Heart right ventricle (tissue), 16 donors: ENCODE measurements around the gene KDM3A. TPM values are rescaled to one million over a fixed set of nuclear protein-coding genes. Genes with fewer than 3 reads are reported as not detected.

Experiments
- ATAC-seq, 8 donors: fragments of 200-7000 bp; cut with Tn5 transposase; one replicate each; pipeline ENCODE4 v1.9.1; 2020; ENCODE audit warnings: mild to moderate bottlenecking in 8 of 8, moderate library complexity in 8 of 8, moderate number of reproducible peaks in 1 of 8
- DNase-seq, 2 donors: peaks; one replicate each; pipeline ENCODE4 v3.0.0-alpha.2; 2020
- H3K27ac ChIP-seq, 10 donors: fragments of 200-600 bp; sonication (generic) in 2 of 10; one replicate each; pipeline versions ENCODE4 v1.5.0 to v1.8.0; 2020 to 2022; ENCODE audit warnings: mild to moderate bottlenecking in 3 of 10
- H3K27me3 ChIP-seq, 7 donors: fragments of 200-600 bp; one replicate each; pipeline ENCODE4 v1.8.0; 2021 to 2022; ENCODE audit warnings: mild to moderate bottlenecking in 2 of 7
- H3K36me3 ChIP-seq, 9 donors: fragments of 200-600 bp; sonication (generic) in 1 of 9; one replicate each; pipeline versions ENCODE4 v1.5.0 to v1.8.0; 2020 to 2022; ENCODE audit warnings: mild to moderate bottlenecking in 2 of 9
- H3K4me1 ChIP-seq, 9 donors: fragments of 200-600 bp; sonication (generic) in 1 of 9; one replicate each; pipeline versions ENCODE4 v1.5.0 to v1.8.0; 2020 to 2022; ENCODE audit warnings: mild to moderate bottlenecking in 4 of 9
- H3K4me3 ChIP-seq, 10 donors: fragments of 200-600 bp; sonication (generic) in 2 of 10; one replicate each; pipeline versions ENCODE4 v1.5.0 to v1.8.0; 2020 to 2022; ENCODE audit warnings: mild to moderate bottlenecking in 7 of 10, moderate library complexity in 2 of 10
- H3K9me3 ChIP-seq, 11 donors: fragments of 200-600 bp in 10 of 11; sonication (generic) in 2 of 11; one replicate each; pipeline versions ENCODE4 v1.5.0 to v1.8.0; 2013 to 2022; ENCODE audit warnings: mild to moderate bottlenecking in 2 of 11, control low read depth in 1 of 11, moderate library complexity in 1 of 11
- WGBS, 2 donors: extraction: QIAGEN DNeasy Blood & Tissue Kit; methylation state at CpG; one replicate each; pipeline ENCODE4 v1.1.7; 2013; ENCODE audit warnings: inconsistent platforms in 1 of 2; 5-methylcytosine and 5-hydroxymethylcytosine counted together
- intact Hi-C, 10 donors: fragments of 100-400 bp; cut with DNase I; formaldehyde crosslinking; loops; one replicate each; pipeline versions ENCODE4 v1.11.1 to v1.14.2; 2022
- polyA plus RNA-seq, 2 donors: library from polyadenylated mRNA; stranded (reverse); fragments of 200-250 nt; gene quantifications; one replicate each; pipeline ENCODE4 v1.2.3, GENCODE V29; 2013
- total RNA-seq, 10 donors: library from RNA; stranded (reverse); fragmentation: NEBNext Ultra II Directional in 3 of 10; extraction: Animal tissue kit (Norgen Biotek cat#: 25700) in 3 of 10; gene quantifications; one replicate each; pipeline versions ENCODE4 v1.2.1 to v1.2.4, GENCODE V29; 2021 to 2023
- TF ChIP-seq, protein P1 (sequence below), 9 donors: fragments of 200-600 bp; sonication (generic) in 2 of 9; IDR thresholded peaks; one replicate each; pipeline versions ENCODE4 v1.5.0 to v1.8.0; 2021 to 2022; ENCODE audit warnings: antibody characterized with exemption in 9 of 9, mild to moderate bottlenecking in 5 of 9, moderate library complexity in 1 of 9
- donor health status: Arrhythmogenic right ventricular cardiomyopathy.
- donor health status: ischemic (EF 13 %, LVEDD 7.1; RV severe dilation, severe dysfunction).
- donor health status: healthy with polysubstance abuse.
- donor health status: DM: no; HTN: yes; CAD: no.
- donor health status: DM: no; HTN: no; CAD: no.
- donor health status: ischemic (EF 25% LVEDD 6.9; RV normal size, moderate dysfunction).
- donor health status: ischemic (EF 25% LVEDD 5.7; RV mildly dilated, moderate dysfunction).
- donor health status: healthy.
- donor health status: DM: yes; HTN: yes; CAD: no.
- donor health status: Ischemic cardiomyopathy.
- donor health status: ischemic (EF 35%, LVEDD 5.7; RV mildly dilated, moderate dysfunction).
- donor health status: nonischemic (EF 11% LVEDD 7.7; RV severe dilation, severe dysfunction).
- donor health status: DM: yes; HTN: yes; CAD: no.
- donor health status: PGD.
- donor health status: ischemic (EF 29% LVEDD 5.4; RV normal size, mild dysfunction).
- donor health status: nonischemic (EF 23%, LVEDD 6.1; RV moderate dilation, normal function).

KDM3A gene
- total and polyA plus RNA-seq, 12 donors: 17.1 to 53.7 (median 33.1) TPM

- WGBS, 2 donors: 90 to 92% methylated on average over 3 of the region's 3 CpGs
- peaks cover 0 to 100% (median 81%) of the 10 kb centered on the region in 9 donors for H3K36me3 ChIP-seq
Measured at GRCh38 chr2:86482034-86482433, 40.9 kb downstream of the KDM3A start.

DNA sequence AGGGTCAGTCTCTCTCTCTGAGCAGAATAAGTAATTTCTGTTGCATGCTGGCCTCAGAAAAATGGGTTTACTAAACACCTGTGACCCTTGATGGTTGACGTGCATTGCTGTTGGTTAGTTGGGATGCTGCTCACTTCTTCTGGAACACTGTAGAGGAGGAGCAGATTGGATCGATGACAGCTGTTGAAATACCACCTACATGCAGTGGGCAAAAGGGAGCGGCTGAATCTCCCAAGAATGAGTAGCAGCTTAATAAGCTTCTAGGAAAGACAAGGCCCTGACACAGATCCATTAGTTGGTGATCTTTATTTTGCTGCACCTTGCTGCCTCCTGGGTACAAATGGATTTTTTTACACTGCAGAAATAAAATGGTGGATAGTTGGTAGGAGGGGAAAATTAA lies 43.2 kb downstream of the KDM3A start:
- Histone ChIP-seq H3K36me3 (peaks cover 0 to 100% (median 81%) of the 10 kb centered on the region in 9 donors), H3K9me3 (no peaks in the 10 kb centered on the region), H3K27ac (no peak overlapping the region), H3K4me1 (peaks cover 0 to 60% (median 29%) of the 10 kb centered on the region in 9 donors), H3K27me3 (no peaks in the 10 kb centered on the region), H3K4me3 (no peak overlapping the region)
- TF ChIP-seq, protein P1, sequence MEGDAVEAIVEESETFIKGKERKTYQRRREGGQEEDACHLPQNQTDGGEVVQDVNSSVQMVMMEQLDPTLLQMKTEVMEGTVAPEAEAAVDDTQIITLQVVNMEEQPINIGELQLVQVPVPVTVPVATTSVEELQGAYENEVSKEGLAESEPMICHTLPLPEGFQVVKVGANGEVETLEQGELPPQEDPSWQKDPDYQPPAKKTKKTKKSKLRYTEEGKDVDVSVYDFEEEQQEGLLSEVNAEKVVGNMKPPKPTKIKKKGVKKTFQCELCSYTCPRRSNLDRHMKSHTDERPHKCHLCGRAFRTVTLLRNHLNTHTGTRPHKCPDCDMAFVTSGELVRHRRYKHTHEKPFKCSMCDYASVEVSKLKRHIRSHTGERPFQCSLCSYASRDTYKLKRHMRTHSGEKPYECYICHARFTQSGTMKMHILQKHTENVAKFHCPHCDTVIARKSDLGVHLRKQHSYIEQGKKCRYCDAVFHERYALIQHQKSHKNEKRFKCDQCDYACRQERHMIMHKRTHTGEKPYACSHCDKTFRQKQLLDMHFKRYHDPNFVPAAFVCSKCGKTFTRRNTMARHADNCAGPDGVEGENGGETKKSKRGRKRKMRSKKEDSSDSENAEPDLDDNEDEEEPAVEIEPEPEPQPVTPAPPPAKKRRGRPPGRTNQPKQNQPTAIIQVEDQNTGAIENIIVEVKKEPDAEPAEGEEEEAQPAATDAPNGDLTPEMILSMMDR (IDR thresholded peaks at IDR 0.05): no peak
- intact Hi-C loops: no loop called here
- DNase-seq (no peak), ATAC-seq (no peak)
- 91% methylated on average over 3 of the region's 3 CpGs for WGBS, 2 donors

More at GRCh38 chr2:86482034-86482433, 40.9 kb downstream of the KDM3A start:
- ATAC-seq (no peak), DNase-seq (no peak)
- TF ChIP-seq, protein P1 (IDR thresholded peaks at IDR 0.05): no peak
- Histone ChIP-seq H3K27me3 (no peaks in the 10 kb centered on the region), H3K27ac (peak overlapping the region in 6 of 10 donors; percentile 11 to 46 (median 27)), H3K4me1 (peaks cover 3 to 60% (median 25%) of the 10 kb centered on the region in 9 donors), H3K9me3 (no peaks in the 10 kb centered on the region), H3K4me3 (no peak overlapping the region)
- intact Hi-C loops: no loop called here

GRCh38 chr2:86485103-86485502 lies 43.9 kb downstream of the KDM3A start:
- peaks cover 0 to 58% (median 23%) of the 10 kb centered on the region in 9 donors for H3K4me1 ChIP-seq
- TF ChIP-seq, protein P1 (IDR thresholded peaks at IDR 0.05): no peak
- ATAC-seq (peak in 1 of 8 donors; percentile 36), DNase-seq (no peak)
- no peak overlapping the region for H3K27ac ChIP-seq
- no peak overlapping the region for H3K4me3 ChIP-seq
- H3K9me3 ChIP-seq: no peaks in the 10 kb centered on the region
- peaks cover 0 to 100% (median 81%) of the 10 kb centered on the region in 9 donors for H3K36me3 ChIP-seq
- intact Hi-C loops: no loop called here
- no peaks in the 10 kb centered on the region for H3K27me3 ChIP-seq

DNA sequence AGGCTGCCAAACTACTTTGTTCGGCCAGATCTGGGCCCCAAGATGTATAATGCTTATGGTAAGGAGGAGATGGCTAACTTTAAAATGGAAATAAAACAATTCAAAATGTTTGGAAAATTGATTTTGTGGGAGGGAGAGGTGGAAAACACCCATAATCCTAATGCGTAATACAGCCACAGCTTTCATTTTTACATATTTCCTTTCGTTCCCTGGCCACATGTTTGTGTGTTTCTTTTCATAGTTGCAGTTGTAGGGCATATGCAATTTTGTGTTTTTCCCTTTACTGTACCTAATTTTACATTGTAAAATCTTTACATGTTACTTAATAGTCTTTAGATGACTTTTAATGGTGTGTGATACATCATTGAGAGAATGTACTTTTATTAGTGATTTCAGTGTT lies 44.6 kb downstream of the KDM3A start:
- Histone ChIP-seq H3K9me3 (no peaks in the 10 kb centered on the region), H3K27me3 (no peaks in the 10 kb centered on the region), H3K4me1 (peaks cover 0 to 58% (median 20%) of the 10 kb centered on the region in 9 donors), H3K36me3 (peaks cover 0 to 100% (median 81%) of the 10 kb centered on the region in 9 donors), H3K27ac (no peak overlapping the region), H3K4me3 (no peak overlapping the region)
- TF ChIP-seq, protein P1 (IDR thresholded peaks at IDR 0.05): no peak
- ATAC-seq (no peak), DNase-seq (no peak)
- intact Hi-C loops: no loop called here
- 89 to 91% methylated on average over 3 of the region's 3 CpGs for WGBS, 2 donors
